Caco-2 (cell line): ENCODE measurements around the gene TTC33. TPM values are rescaled to one million over a fixed set of nuclear protein-coding genes. Genes with fewer than 3 reads are reported as not detected.

ENCODE experiments used
- BruUV-seq: library from RNA; stranded (reverse); fragments of 400-500 nt; replicated peaks from 2 replicates; lab custom pipeline; 2021; lab: Mats Ljungman, UMichigan
- CTCF ChIA-PET: fragments of 300-600 bp; sonication (Branson Sonifier 250); formaldehyde crosslinking; loops from one replicate; lab custom pipeline; 2022; ENCODE audit warnings: antibody characterized with exemption; lab: Charles Lee
- POLR2A ChIA-PET: fragments of 300-600 bp; sonication (Branson Sonifier 250); formaldehyde crosslinking; loops from one replicate; lab custom pipeline; 2022; ENCODE audit warnings: antibody characterized with exemption; lab: Charles Lee
- DNase-seq, 2 experiments: peaks; one replicate each; pipeline versions ENCODE4 v3.0.0 to v3.0.0-alpha.2; 2020 to 2022
- H3K27me3 ChIP-seq: replicated peaks from 2 replicates; pipeline ENCODE4 v1.6.0; 2011; ENCODE audit warnings: low read length; ENCODE audit not compliant: control insufficient read depth, insufficient read depth
- H3K36me3 ChIP-seq: 2 replicates; pipeline ENCODE4 v1.5.1; 2011; ENCODE audit warnings: low read length; ENCODE audit not compliant: control insufficient read depth, insufficient read depth
- H3K4me1 ChIP-seq: fragments of 250-450 bp; sonication (Bioruptor Pico); 2 replicates; pipeline ENCODE4 v1.5.1; 2020; ENCODE audit warnings: mild to moderate bottlenecking
- H3K4me3 ChIP-seq: 2 replicates; pipeline ENCODE4 v1.5.1; 2011; ENCODE audit warnings: low read depth, mild to moderate bottlenecking, control low read depth, low read length
- H3K9me3 ChIP-seq: fragments of 250-450 bp; sonication (Bioruptor Pico); 2 replicates; pipeline ENCODE4 v1.5.1; 2020; ENCODE audit warnings: mild to moderate bottlenecking, moderate library complexity
- H3K27ac Mint-ChIP-seq: one replicate; pipeline ENCODE4 v1.8.0; 2022; ENCODE audit warnings: mixed read lengths; ENCODE audit not compliant: unreplicated experiment
- H3K27me3 Mint-ChIP-seq: one replicate; pipeline ENCODE4 v1.8.0; 2022; ENCODE audit warnings: mixed read lengths; ENCODE audit not compliant: insufficient read depth, unreplicated experiment
- H3K36me3 Mint-ChIP-seq: one replicate; pipeline ENCODE4 v1.8.0; 2022; ENCODE audit warnings: mild to moderate bottlenecking, mixed read lengths; ENCODE audit not compliant: insufficient read depth, unreplicated experiment
- H3K4me1 Mint-ChIP-seq: one replicate; pipeline ENCODE4 v1.8.0; 2022; ENCODE audit warnings: low read depth, mixed read lengths; ENCODE audit not compliant: unreplicated experiment
- H3K4me3 Mint-ChIP-seq: one replicate; pipeline ENCODE4 v1.8.0; 2022; ENCODE audit warnings: mild to moderate bottlenecking, moderate library complexity, mixed read lengths; ENCODE audit not compliant: unreplicated experiment
- H3K9me3 Mint-ChIP-seq: one replicate; pipeline ENCODE4 v1.8.0; 2022; ENCODE audit warnings: mixed read lengths; ENCODE audit not compliant: unreplicated experiment
- intact Hi-C: fragments of 100-400 bp; cut with micrococcal nuclease; formaldehyde crosslinking; loops from one replicate; pipeline ENCODE4 v1.10.0; 2022; ENCODE audit not compliant: unreplicated experiment
- total RNA-seq: library from RNA; stranded (reverse); gene quantifications from 2 replicates; pipeline ENCODE4 v1.2.3, GENCODE V29; 2022
- TF ChIP-seq, protein P1 (sequence below), 2 experiments: fragments of 200-600 bp in 1 of 2; IDR thresholded peaks; 1 replicate in 1 of 2; 2 replicates in 1 of 2; pipeline versions ENCODE4 v1.5.1 to v1.8.0; 2011 to 2022; ENCODE audit warnings: antibody characterized with exemption in 1 of 2, control low read depth in 1 of 2, inconsistent platforms in 1 of 2, low read depth in 1 of 2, low read length in 1 of 2, mild to moderate bottlenecking in 1 of 2, moderate library complexity in 1 of 2; ENCODE audit not compliant: insufficient read depth in 1 of 2, severe bottlenecking in 1 of 2, unreplicated experiment in 1 of 2

Gene TTC33
- total RNA-seq, 1 experiment from 2014 or later: 8.6 TPM

DNA sequence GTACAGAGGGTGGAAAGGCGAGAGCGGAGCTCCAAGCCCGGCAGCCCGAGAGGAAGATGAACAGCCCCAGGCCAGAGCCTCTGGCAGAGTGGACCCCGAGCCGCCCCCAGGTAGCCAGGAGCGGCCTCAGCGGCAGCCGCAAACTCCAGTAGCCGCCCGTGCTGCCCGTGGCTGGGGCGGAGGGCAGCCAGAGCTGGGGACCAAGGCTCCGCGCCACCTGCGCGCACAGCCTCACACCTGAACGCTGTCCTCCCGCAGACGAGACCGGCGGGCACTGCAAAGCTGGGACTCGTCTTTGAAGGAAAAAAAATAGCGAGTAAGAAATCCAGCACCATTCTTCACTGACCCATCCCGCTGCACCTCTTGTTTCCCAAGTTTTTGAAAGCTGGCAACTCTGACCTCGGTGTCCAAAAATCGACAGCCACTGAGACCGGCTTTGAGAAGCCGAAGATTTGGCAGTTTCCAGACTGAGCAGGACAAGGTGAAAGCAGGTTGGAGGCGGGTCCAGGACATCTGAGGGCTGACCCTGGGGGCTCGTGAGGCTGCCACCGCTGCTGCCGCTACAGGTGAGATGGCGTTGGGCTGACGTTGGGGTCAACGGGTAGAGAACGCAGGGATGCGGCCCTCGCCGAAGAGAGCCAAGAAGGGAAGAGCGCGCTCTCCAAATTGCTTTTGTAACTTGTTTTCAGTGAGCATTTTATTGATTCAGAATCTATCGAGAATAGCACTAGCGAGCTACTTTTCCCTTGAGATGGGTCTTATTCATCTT, 75.7 kb downstream of the TTC33 start, which contains the start of gene PTGER4:
TSS of gene PTGER4 (plus strand) at position 3 of the 769 bp plus-strand sequence. CDS start 1,079 bp downstream, outside the sequence.
- peak within 1 kb of the TSS; percentile 52 for H3K4me3 ChIP-seq
- no peaks in the 10 kb centered on the region for H3K9me3 Mint-ChIP-seq
- H3K9me3 ChIP-seq: no peaks in the 10 kb centered on the region
- ChIA-PET POLR2A (no interaction called here), CTCF (interaction anchor here (0.6 to 0.7 kb wide), 3 partner anchors 664 to 1042 kb away, joined by 3 read pairs; no protein-coding TSS in a partner anchor)
- no peaks in the 10 kb centered on the region for H3K36me3 ChIP-seq
- BruUV-seq: no TSS peak
- H3K27ac Mint-ChIP-seq: no peak within 1 kb of the TSS
- TF ChIP-seq, protein P1, sequence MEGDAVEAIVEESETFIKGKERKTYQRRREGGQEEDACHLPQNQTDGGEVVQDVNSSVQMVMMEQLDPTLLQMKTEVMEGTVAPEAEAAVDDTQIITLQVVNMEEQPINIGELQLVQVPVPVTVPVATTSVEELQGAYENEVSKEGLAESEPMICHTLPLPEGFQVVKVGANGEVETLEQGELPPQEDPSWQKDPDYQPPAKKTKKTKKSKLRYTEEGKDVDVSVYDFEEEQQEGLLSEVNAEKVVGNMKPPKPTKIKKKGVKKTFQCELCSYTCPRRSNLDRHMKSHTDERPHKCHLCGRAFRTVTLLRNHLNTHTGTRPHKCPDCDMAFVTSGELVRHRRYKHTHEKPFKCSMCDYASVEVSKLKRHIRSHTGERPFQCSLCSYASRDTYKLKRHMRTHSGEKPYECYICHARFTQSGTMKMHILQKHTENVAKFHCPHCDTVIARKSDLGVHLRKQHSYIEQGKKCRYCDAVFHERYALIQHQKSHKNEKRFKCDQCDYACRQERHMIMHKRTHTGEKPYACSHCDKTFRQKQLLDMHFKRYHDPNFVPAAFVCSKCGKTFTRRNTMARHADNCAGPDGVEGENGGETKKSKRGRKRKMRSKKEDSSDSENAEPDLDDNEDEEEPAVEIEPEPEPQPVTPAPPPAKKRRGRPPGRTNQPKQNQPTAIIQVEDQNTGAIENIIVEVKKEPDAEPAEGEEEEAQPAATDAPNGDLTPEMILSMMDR (IDR thresholded peaks at IDR 0.05; ENCODE audit: insufficient read depth in 1 of 2, low read depth in 1 of 2, low read length in 1 of 2, severe bottlenecking in 1 of 2, unreplicated experiment in 1 of 2): no peak
- H3K36me3 Mint-ChIP-seq: peaks cover 5% of the 10 kb centered on the region
- peaks cover 13% of the 10 kb centered on the region for H3K27me3 ChIP-seq
- intact Hi-C loops: loop anchor here (10.0 kb wide), 1 partner anchor 315 kb away; no protein-coding TSS in a partner anchor
- H3K4me1 ChIP-seq: peaks cover 9% of the 10 kb centered on the region
- peaks cover 8% of the 10 kb centered on the region for H3K4me1 Mint-ChIP-seq
- DNase-seq: no peak
- H3K4me3 Mint-ChIP-seq: peak within 1 kb of the TSS; percentile 85
- peaks cover 41% of the 10 kb centered on the region for H3K27me3 Mint-ChIP-seq

GRCh38 chr5:40679148-40679912, 76.4 kb downstream of the TTC33 start:
- Histone ChIP-seq H3K36me3 (no peaks in the 10 kb centered on the region), H3K9me3 (no peaks in the 10 kb centered on the region), H3K27me3 (peaks cover 15% of the 10 kb centered on the region), H3K4me1 (peaks cover 9% of the 10 kb centered on the region), H3K4me3 (peak overlapping the region; percentile 52)
- ChIA-PET POLR2A (no interaction called here), CTCF (interaction anchor here (0.6 to 0.7 kb wide), 3 partner anchors 663 to 1042 kb away, joined by 3 read pairs; no protein-coding TSS in a partner anchor)
- no TSS peak for BruUV-seq
- Mint-ChIP-seq H3K36me3 (peaks cover 5% of the 10 kb centered on the region), H3K4me1 (peaks cover 8% of the 10 kb centered on the region), H3K4me3 (peak overlapping the region; percentile 85), H3K9me3 (no peaks in the 10 kb centered on the region), H3K27ac (no peak overlapping the region), H3K27me3 (peaks cover 41% of the 10 kb centered on the region)
- DNase-seq: peak; percentile 80 to 87
- intact Hi-C loops: no loop called here
- TF ChIP-seq, protein P1 (IDR thresholded peaks at IDR 0.05; ENCODE audit: insufficient read depth in 1 of 2, low read depth in 1 of 2, low read length in 1 of 2, severe bottlenecking in 1 of 2, unreplicated experiment in 1 of 2): no peak

DNA sequence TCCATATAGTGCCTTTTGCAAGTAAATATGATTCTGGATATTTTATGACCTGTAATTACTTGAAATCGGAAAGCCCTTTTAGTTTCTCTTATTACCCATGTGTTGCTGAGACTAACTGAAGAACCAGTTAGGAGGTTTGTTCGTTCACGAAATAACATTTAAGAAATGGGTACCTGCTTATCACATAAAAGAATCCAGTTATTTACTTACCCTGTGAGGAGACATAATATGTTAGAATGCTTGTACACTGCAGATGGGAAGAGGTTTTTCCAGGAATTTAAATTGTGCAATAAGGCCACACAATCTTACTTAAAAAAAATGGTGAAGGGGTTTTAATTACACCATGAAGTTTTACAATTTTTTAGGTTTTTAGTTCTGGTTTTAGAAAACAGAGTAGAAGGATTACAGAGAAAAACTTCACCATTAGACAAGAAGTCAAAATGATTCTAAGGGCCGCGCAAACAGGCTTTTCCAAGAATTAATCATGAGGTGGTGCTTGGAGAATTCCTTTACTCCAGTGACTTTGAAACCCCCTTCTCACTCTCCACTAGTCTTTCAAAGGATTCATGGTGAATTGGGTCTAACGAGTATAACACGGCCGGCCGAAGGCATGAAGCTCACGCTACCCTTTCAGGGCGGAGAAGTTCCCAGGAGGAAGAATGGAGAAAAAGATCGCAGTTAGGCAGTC, 77.2 kb downstream of the TTC33 start:
- Histone ChIP-seq H3K9me3 (no peaks in the 10 kb centered on the region), H3K4me1 (peaks cover 9% of the 10 kb centered on the region), H3K36me3 (no peaks in the 10 kb centered on the region), H3K27me3 (peaks cover 15% of the 10 kb centered on the region), H3K4me3 (peak overlapping the region; percentile 52)
- DNase-seq: no peak
- ChIA-PET CTCF (no interaction called here), POLR2A (no interaction called here)
- peaks cover 5% of the 10 kb centered on the region for H3K36me3 Mint-ChIP-seq
- H3K4me3 Mint-ChIP-seq: peak overlapping the region; percentile 85
- intact Hi-C loops: no loop called here
- peaks cover 8% of the 10 kb centered on the region for H3K4me1 Mint-ChIP-seq
- BruUV-seq: no TSS peak
- H3K9me3 Mint-ChIP-seq: no peaks in the 10 kb centered on the region
- no peak overlapping the region for H3K27ac Mint-ChIP-seq
- TF ChIP-seq, protein P1 (IDR thresholded peaks at IDR 0.05; ENCODE audit: insufficient read depth in 1 of 2, low read depth in 1 of 2, low read length in 1 of 2, severe bottlenecking in 1 of 2, unreplicated experiment in 1 of 2): no peak
- peaks cover 41% of the 10 kb centered on the region for H3K27me3 Mint-ChIP-seq
